Glomerular visceral epithelial cell (primary cell): Measurements from ENCODE around the gene ANKRD10.
A peak's percentile ranks its signal among the peaks of the same experiment; 100 is the strongest.
"Not testable (repeated sequence)": the region's sequence is repeated elsewhere in the genome, so short reads cannot be mapped to it uniquely, and the experiment has no call there.

Experiments
- DNase-seq: peaks from one replicate; pipeline ENCODE4 v3.0.0-alpha.2; 2016; ENCODE audit errors: extremely low spot score

ANKRD10 gene

GRCh38 chr13:110866491-110867170 is 48.2 kb downstream of the ANKRD10 start:
- no peak for DNase-seq

GRCh38 chr13:110863685-110864084 is 51.2 kb downstream of the ANKRD10 start:
- DNase-seq, result no peak

GRCh38 chr13:110860983-110861382 is 53.9 kb downstream of the ANKRD10 start:
- no peak for DNase-seq

GRCh38 chr13:110856942-110857835 is 57.7 kb downstream of the ANKRD10 start:
- no peak for DNase-seq

GRCh38 chr13:110855363-110855762 is 59.5 kb downstream of the ANKRD10 start:
- no peak for DNase-seq

- DNase-seq, result no peak
Observed at GRCh38 chr13:110854866-110855265, 60.0 kb downstream of the ANKRD10 start.

GRCh38 chr13:110853235-110853721 is 61.6 kb downstream of the ANKRD10 start:
- DNase-seq, result no peak

- DNase-seq, result no peak
Observed at GRCh38 chr13:110850840-110851239, 64.0 kb downstream of the ANKRD10 start.

GRCh38 chr13:110850006-110850405 is 64.9 kb downstream of the ANKRD10 start:
- DNase-seq, result no peak

GRCh38 chr13:110845520-110845919 is 69.3 kb downstream of the ANKRD10 start:
- DNase-seq, result no peak

- DNase-seq, result peak; percentile 7
Observed at GRCh38 chr13:110841846-110842245, 73.0 kb downstream of the ANKRD10 start.

GRCh38 chr13:110841406-110841805 is 73.5 kb downstream of the ANKRD10 start:
- DNase-seq, result no peak

GRCh38 chr13:110838867-110839538 is 75.9 kb downstream of the ANKRD10 start:
- DNase-seq, result no peak

GRCh38 chr13:110838116-110838515 is 76.8 kb downstream of the ANKRD10 start:
- no peak for DNase-seq

- not testable (repeated sequence) for DNase-seq
Observed at GRCh38 chr13:110837397-110838061, 77.3 kb downstream of the ANKRD10 start.

- DNase-seq, result no peak
Observed at GRCh38 chr13:110836605-110836903, 78.3 kb downstream of the ANKRD10 start.

- DNase-seq, result no peak
Observed at GRCh38 chr13:110835721-110836604, 78.9 kb downstream of the ANKRD10 start.

GRCh38 chr13:110834572-110834971 is 80.3 kb downstream of the ANKRD10 start:
- DNase-seq, result no peak

- DNase-seq, result no peak
Observed at GRCh38 chr13:110832531-110832930, 82.3 kb downstream of the ANKRD10 start.

GRCh38 chr13:110832205-110832479 is 82.7 kb downstream of the ANKRD10 start:
- DNase-seq, result no peak
